ENCODE measurements around the gene KIAA0513.

The KIAA0513 gene

DNA sequence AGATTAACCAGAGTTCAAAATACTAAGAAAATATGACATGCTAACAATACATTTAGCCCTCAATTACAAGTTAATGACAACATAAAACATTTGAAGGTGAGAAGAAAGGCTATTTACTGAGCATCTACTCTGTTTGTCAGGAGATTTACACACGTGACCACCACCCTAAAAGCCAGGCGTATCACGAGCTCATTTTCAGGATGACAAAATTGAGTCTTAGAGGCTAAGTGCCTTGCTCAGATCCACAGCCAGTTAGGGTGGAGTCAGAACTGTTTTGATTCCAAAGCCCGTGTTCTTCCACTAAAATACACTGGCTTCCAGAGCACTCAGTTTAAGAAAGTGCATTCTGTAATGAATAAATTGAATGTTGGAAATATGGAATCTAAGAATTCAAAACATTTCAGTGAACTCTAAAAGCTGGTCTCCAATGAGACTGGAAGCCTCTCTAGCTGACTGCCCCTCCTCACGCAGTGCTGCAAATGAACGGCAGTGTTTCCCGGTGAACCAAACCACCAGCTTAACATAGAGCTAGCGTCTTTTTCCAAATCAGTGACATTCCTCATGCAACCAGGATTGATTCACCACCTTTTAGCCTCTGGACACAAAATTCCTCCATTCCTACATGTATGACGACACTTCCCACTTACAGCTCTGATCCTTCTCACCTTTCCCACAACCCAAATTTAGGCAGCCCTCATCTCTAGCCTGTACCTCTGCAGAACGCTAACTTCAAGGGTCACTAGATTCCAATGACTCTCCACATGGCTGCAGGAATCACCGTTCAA, 22.1 kb upstream of the KIAA0513 start:
- H3K27ac ChIP-seq (replicated peaks) = no peak overlapping the region
- TF ChIP-seq GABPA (IDR thresholded peaks at IDR 0.05; ENCODE audit: low read depth) = no peak
- TF ChIP-seq POLR2AphosphoS5 (IDR thresholded peaks at IDR 0.05; ENCODE audit: low read depth) = no peak
- TF ChIP-seq SPI1 (IDR thresholded peaks at IDR 0.05; ENCODE audit: borderline replicate concordance, low read depth) = no peak
- TF ChIP-seq, protein P1, sequence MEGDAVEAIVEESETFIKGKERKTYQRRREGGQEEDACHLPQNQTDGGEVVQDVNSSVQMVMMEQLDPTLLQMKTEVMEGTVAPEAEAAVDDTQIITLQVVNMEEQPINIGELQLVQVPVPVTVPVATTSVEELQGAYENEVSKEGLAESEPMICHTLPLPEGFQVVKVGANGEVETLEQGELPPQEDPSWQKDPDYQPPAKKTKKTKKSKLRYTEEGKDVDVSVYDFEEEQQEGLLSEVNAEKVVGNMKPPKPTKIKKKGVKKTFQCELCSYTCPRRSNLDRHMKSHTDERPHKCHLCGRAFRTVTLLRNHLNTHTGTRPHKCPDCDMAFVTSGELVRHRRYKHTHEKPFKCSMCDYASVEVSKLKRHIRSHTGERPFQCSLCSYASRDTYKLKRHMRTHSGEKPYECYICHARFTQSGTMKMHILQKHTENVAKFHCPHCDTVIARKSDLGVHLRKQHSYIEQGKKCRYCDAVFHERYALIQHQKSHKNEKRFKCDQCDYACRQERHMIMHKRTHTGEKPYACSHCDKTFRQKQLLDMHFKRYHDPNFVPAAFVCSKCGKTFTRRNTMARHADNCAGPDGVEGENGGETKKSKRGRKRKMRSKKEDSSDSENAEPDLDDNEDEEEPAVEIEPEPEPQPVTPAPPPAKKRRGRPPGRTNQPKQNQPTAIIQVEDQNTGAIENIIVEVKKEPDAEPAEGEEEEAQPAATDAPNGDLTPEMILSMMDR (IDR thresholded peaks at IDR 0.05; ENCODE audit: insufficient read depth, low read length) = no peak
- TF ChIP-seq, protein P2, sequence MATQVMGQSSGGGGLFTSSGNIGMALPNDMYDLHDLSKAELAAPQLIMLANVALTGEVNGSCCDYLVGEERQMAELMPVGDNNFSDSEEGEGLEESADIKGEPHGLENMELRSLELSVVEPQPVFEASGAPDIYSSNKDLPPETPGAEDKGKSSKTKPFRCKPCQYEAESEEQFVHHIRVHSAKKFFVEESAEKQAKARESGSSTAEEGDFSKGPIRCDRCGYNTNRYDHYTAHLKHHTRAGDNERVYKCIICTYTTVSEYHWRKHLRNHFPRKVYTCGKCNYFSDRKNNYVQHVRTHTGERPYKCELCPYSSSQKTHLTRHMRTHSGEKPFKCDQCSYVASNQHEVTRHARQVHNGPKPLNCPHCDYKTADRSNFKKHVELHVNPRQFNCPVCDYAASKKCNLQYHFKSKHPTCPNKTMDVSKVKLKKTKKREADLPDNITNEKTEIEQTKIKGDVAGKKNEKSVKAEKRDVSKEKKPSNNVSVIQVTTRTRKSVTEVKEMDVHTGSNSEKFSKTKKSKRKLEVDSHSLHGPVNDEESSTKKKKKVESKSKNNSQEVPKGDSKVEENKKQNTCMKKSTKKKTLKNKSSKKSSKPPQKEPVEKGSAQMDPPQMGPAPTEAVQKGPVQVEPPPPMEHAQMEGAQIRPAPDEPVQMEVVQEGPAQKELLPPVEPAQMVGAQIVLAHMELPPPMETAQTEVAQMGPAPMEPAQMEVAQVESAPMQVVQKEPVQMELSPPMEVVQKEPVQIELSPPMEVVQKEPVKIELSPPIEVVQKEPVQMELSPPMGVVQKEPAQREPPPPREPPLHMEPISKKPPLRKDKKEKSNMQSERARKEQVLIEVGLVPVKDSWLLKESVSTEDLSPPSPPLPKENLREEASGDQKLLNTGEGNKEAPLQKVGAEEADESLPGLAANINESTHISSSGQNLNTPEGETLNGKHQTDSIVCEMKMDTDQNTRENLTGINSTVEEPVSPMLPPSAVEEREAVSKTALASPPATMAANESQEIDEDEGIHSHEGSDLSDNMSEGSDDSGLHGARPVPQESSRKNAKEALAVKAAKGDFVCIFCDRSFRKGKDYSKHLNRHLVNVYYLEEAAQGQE (IDR thresholded peaks at IDR 0.05; ENCODE audit: insufficient replicate concordance, low read depth) = no peak

DNA sequence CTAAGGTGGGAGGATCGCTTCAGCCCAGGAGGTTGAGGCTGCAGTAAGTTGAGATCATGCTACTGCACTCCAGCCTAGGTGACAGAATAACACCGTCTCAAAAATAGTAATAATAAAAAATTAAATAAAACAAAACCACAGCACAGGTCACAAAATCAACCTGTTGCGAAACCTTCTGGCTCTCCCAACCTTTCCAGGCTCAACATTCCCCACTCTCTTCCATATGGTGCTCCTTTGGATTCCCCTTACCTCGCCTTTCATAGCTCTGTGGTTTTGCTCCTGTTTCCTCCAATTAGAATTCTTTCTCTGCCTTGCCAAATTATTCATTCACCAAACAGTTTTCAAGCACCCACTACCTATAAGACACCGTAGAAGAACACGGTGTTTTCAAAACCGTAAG, 21.0 kb upstream of the KIAA0513 start:
- no peak for DNase-seq (ENCODE audit: low read depth in 1 of 2, low spot score in 1 of 2)
- no peak overlapping the region for H3K4me3 ChIP-seq (replicated peaks; ENCODE audit: insufficient read depth, low read length)
- TF ChIP-seq GABPA (IDR thresholded peaks at IDR 0.05; ENCODE audit: low read depth) (no peak), POLR2AphosphoS5 (IDR thresholded peaks at IDR 0.05; ENCODE audit: low read depth) (no peak), SPI1 (IDR thresholded peaks at IDR 0.05; ENCODE audit: borderline replicate concordance, low read depth) (no peak)
- TF ChIP-seq, protein P2 (IDR thresholded peaks at IDR 0.05; ENCODE audit: insufficient replicate concordance, low read depth) = no peak
- TF ChIP-seq, protein P1 (IDR thresholded peaks at IDR 0.05; ENCODE audit: insufficient read depth, low read length) = no peak
- no peak overlapping the region for H3K27ac ChIP-seq (replicated peaks)
- H3K27me3 ChIP-seq (ENCODE audit: insufficient read depth, poor library complexity, severe bottlenecking) = no peaks in the 10 kb centered on the region

More for the DNA sequence above, 22.1 kb upstream of the KIAA0513 start:
- no peak overlapping the region for H3K4me3 ChIP-seq (replicated peaks; ENCODE audit: insufficient read depth, low read length)
- no peak for DNase-seq (ENCODE audit: low read depth in 1 of 2, low spot score in 1 of 2)
- H3K27me3 ChIP-seq (ENCODE audit: insufficient read depth, poor library complexity, severe bottlenecking) = no peaks in the 10 kb centered on the region

DNA sequence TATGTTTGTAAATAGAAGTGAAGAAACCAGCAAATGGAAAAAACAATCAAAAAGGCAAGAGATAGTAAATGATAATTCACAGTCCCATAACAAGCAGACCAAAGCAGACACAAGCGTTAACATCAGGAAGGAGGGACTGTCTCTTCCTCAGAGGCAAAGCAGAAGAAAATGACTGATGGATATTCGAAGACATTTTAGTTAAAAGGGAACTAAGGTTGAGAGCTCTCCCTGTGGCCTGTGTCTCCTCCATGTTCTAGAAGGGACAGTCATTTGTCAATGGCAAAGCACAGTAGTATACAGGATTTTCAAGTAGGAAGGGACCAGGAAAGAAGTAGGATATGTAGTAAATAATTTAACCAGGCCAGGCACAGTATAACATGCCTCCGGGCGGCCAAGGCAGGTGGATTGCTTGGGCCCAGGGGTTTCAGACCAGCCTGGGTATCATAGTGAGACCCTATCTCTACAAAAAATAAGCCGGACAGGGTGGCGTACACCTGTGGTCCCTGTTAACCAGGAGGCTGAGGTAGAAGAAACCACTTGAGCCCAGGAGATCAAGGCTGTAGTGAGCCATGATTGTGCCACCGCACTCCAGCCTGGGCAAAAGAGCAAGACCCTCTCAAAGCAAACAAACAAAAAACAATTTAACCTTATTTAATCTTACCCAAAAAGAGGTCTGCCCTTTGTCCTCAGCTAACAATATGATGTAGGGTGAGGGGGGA, 19.9 kb upstream of the KIAA0513 start:
- no peaks in the 10 kb centered on the region for H3K27me3 ChIP-seq (ENCODE audit: insufficient read depth, poor library complexity, severe bottlenecking)
- no peak overlapping the region for H3K4me3 ChIP-seq (replicated peaks; ENCODE audit: insufficient read depth, low read length)
- TF ChIP-seq SPI1 (IDR thresholded peaks at IDR 0.05; ENCODE audit: borderline replicate concordance, low read depth) (no peak), GABPA (IDR thresholded peaks at IDR 0.05; ENCODE audit: low read depth) (no peak), POLR2AphosphoS5 (IDR thresholded peaks at IDR 0.05; ENCODE audit: low read depth) (no peak)
- TF ChIP-seq, protein P1 (IDR thresholded peaks at IDR 0.05; ENCODE audit: insufficient read depth, low read length) = no peak
- TF ChIP-seq, protein P2 (IDR thresholded peaks at IDR 0.05; ENCODE audit: insufficient replicate concordance, low read depth) = no peak
- no peak overlapping the region for H3K27ac ChIP-seq (replicated peaks)
- DNase-seq (ENCODE audit: low read depth in 1 of 2, low spot score in 1 of 2) = no peak
